GM04504 (cell line): ENCODE data around the gene SLC48A1.

ENCODE experiments used
- DNase-seq: peaks from one replicate; pipeline ENCODE4 v3.0.0-alpha.2; 2012; ENCODE audit warnings: low read depth

Gene SLC48A1

GRCh38 chr12:47744778-47745436, 28.1 kb upstream of the SLC48A1 start:
- no peak for DNase-seq

GRCh38 chr12:47745485-47746041, 27.5 kb upstream of the SLC48A1 start:
- no peak for DNase-seq

- no peak for DNase-seq
Measured at GRCh38 chr12:47746073-47746472, 27.0 kb upstream of the SLC48A1 start.

GRCh38 chr12:47746523-47746922, 26.5 kb upstream of the SLC48A1 start:
- DNase-seq: no peak

GRCh38 chr12:47747126-47747525, 25.9 kb upstream of the SLC48A1 start:
- DNase-seq: no peak

GRCh38 chr12:47747596-47748506, 25.2 kb upstream of the SLC48A1 start:
- no peak for DNase-seq

- no peak for DNase-seq
Measured at GRCh38 chr12:47748507-47748828, 24.6 kb upstream of the SLC48A1 start.

- DNase-seq: no peak
Measured at GRCh38 chr12:47748899-47749298, 24.1 kb upstream of the SLC48A1 start.

GRCh38 chr12:47750229-47750798, 22.7 kb upstream of the SLC48A1 start:
- DNase-seq: no peak

GRCh38 chr12:47750916-47751470, 22.0 kb upstream of the SLC48A1 start:
- no peak for DNase-seq

GRCh38 chr12:47751561-47751960, 21.5 kb upstream of the SLC48A1 start:
- DNase-seq: no peak

- no peak for DNase-seq
Measured at GRCh38 chr12:47752121-47752520, 20.9 kb upstream of the SLC48A1 start.

GRCh38 chr12:47752552-47752951, 20.5 kb upstream of the SLC48A1 start:
- DNase-seq: peak; percentile 54

- DNase-seq: no peak
Measured at GRCh38 chr12:47753021-47754001, 19.7 kb upstream of the SLC48A1 start.

- no peak for DNase-seq
Measured at GRCh38 chr12:47754126-47754525, 18.9 kb upstream of the SLC48A1 start.

- no peak for DNase-seq
Measured at GRCh38 chr12:47754881-47755280, 18.2 kb upstream of the SLC48A1 start.

- no peak for DNase-seq
Measured at GRCh38 chr12:47755655-47756562, 17.1 kb upstream of the SLC48A1 start.

- no peak for DNase-seq
Measured at GRCh38 chr12:47757364-47757839, 15.6 kb upstream of the SLC48A1 start.

GRCh38 chr12:47757840-47758583, 15.0 kb upstream of the SLC48A1 start:
- DNase-seq: no peak

GRCh38 chr12:47758584-47758833, 14.5 kb upstream of the SLC48A1 start:
- DNase-seq: no peak
